Measurements from ENCODE around the gene PRKN. TPM values are rescaled to one million over a fixed set of nuclear protein-coding genes. Genes with fewer than 3 reads are reported as not detected.

The PRKN gene
- total RNA-seq, 1 donor from 2014 or later = 5.1 TPM

- TF ChIP-seq, protein P1, sequence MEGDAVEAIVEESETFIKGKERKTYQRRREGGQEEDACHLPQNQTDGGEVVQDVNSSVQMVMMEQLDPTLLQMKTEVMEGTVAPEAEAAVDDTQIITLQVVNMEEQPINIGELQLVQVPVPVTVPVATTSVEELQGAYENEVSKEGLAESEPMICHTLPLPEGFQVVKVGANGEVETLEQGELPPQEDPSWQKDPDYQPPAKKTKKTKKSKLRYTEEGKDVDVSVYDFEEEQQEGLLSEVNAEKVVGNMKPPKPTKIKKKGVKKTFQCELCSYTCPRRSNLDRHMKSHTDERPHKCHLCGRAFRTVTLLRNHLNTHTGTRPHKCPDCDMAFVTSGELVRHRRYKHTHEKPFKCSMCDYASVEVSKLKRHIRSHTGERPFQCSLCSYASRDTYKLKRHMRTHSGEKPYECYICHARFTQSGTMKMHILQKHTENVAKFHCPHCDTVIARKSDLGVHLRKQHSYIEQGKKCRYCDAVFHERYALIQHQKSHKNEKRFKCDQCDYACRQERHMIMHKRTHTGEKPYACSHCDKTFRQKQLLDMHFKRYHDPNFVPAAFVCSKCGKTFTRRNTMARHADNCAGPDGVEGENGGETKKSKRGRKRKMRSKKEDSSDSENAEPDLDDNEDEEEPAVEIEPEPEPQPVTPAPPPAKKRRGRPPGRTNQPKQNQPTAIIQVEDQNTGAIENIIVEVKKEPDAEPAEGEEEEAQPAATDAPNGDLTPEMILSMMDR (IDR thresholded peaks at IDR 0.05; ENCODE audit: unreplicated experiment) = no peak
- no peak for DNase-seq (ENCODE audit: low spot score)
- Mint-ChIP-seq H3K36me3 (ENCODE audit: low read depth, unreplicated experiment) (peaks cover 3% of the 10 kb centered on the region), H3K9me3 (ENCODE audit: unreplicated experiment) (no peaks in the 10 kb centered on the region), H3K27me3 (ENCODE audit: unreplicated experiment) (peaks cover 3% of the 10 kb centered on the region), H3K4me3 (ENCODE audit: unreplicated experiment) (no peak overlapping the region), H3K4me1 (ENCODE audit: unreplicated experiment) (peaks cover 2% of the 10 kb centered on the region), H3K27ac (ENCODE audit: unreplicated experiment) (no peak overlapping the region)
These were observed 1274.0 kb downstream of the PRKN start for GRCh38 chr6:161453558-161453957.

DNA sequence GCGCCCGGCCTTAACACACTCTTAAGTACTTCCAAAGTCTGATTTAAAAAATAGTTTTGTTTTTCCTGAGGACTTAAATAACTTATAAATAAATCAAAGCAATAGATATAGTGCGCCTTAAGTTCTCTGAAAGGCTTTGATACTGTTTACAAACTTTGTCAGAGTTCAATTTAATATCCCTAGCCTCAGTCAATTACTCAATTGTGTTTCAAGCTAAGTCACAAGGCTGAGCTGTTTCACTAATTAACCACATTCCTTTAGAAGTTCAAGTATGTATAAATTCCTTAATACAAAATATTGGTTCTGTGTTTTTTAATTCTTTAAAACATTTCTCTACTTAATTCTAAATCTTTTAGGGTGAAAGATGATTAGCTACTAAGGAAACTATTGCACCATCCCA lies 1275.3 kb downstream of the PRKN start:
- Mint-ChIP-seq H3K9me3 (ENCODE audit: unreplicated experiment) (no peaks in the 10 kb centered on the region), H3K4me1 (ENCODE audit: unreplicated experiment) (peaks cover 2% of the 10 kb centered on the region), H3K27ac (ENCODE audit: unreplicated experiment) (no peak overlapping the region), H3K36me3 (ENCODE audit: low read depth, unreplicated experiment) (peaks cover 3% of the 10 kb centered on the region), H3K4me3 (ENCODE audit: unreplicated experiment) (no peak overlapping the region), H3K27me3 (ENCODE audit: unreplicated experiment) (peaks cover 5% of the 10 kb centered on the region)
- TF ChIP-seq, protein P1 (IDR thresholded peaks at IDR 0.05; ENCODE audit: unreplicated experiment) = no peak
- no peak for DNase-seq (ENCODE audit: low spot score)

- H3K4me1 Mint-ChIP-seq (ENCODE audit: unreplicated experiment) = peaks cover 7% of the 10 kb centered on the region
- no peak overlapping the region for H3K27ac Mint-ChIP-seq (ENCODE audit: unreplicated experiment)
- no peaks in the 10 kb centered on the region for H3K36me3 Mint-ChIP-seq (ENCODE audit: low read depth, unreplicated experiment)
- H3K27me3 Mint-ChIP-seq (ENCODE audit: unreplicated experiment) = peaks cover 8% of the 10 kb centered on the region
- no peaks in the 10 kb centered on the region for H3K9me3 Mint-ChIP-seq (ENCODE audit: unreplicated experiment)
- H3K4me3 Mint-ChIP-seq (ENCODE audit: unreplicated experiment) = no peak overlapping the region
- TF ChIP-seq, protein P1 (IDR thresholded peaks at IDR 0.05; ENCODE audit: unreplicated experiment) = no peak
- DNase-seq (ENCODE audit: low spot score) = no peak
These were observed 1278.0 kb downstream of the PRKN start for GRCh38 chr6:161449521-161449920.

GRCh38 chr6:161446949-161447348 lies 1280.6 kb downstream of the PRKN start:
- TF ChIP-seq, protein P1 (IDR thresholded peaks at IDR 0.05; ENCODE audit: unreplicated experiment) = no peak
- no peak for DNase-seq (ENCODE audit: low spot score)
- no peaks in the 10 kb centered on the region for H3K9me3 Mint-ChIP-seq (ENCODE audit: unreplicated experiment)
- H3K27ac Mint-ChIP-seq (ENCODE audit: unreplicated experiment) = peak overlapping the region; percentile 48
- no peaks in the 10 kb centered on the region for H3K36me3 Mint-ChIP-seq (ENCODE audit: low read depth, unreplicated experiment)
- H3K27me3 Mint-ChIP-seq (ENCODE audit: unreplicated experiment) = peaks cover 12% of the 10 kb centered on the region
- H3K4me3 Mint-ChIP-seq (ENCODE audit: unreplicated experiment) = no peak overlapping the region
- H3K4me1 Mint-ChIP-seq (ENCODE audit: unreplicated experiment) = peaks cover 11% of the 10 kb centered on the region

GRCh38 chr6:161446296-161446925 lies 1281.2 kb downstream of the PRKN start:
- H3K27me3 Mint-ChIP-seq (ENCODE audit: unreplicated experiment) = peaks cover 12% of the 10 kb centered on the region
- H3K27ac Mint-ChIP-seq (ENCODE audit: unreplicated experiment) = no peak overlapping the region
- H3K4me3 Mint-ChIP-seq (ENCODE audit: unreplicated experiment) = no peak overlapping the region
- H3K4me1 Mint-ChIP-seq (ENCODE audit: unreplicated experiment) = peaks cover 11% of the 10 kb centered on the region
- H3K9me3 Mint-ChIP-seq (ENCODE audit: unreplicated experiment) = no peaks in the 10 kb centered on the region
- no peaks in the 10 kb centered on the region for H3K36me3 Mint-ChIP-seq (ENCODE audit: low read depth, unreplicated experiment)
- DNase-seq (ENCODE audit: low spot score) = no peak
- TF ChIP-seq, protein P1 (IDR thresholded peaks at IDR 0.05; ENCODE audit: unreplicated experiment) = no peak
